Measurements from ENCODE around the gene TSHZ2. TPM values are rescaled to one million over a fixed set of nuclear protein-coding genes. Genes with fewer than 3 reads are reported as not detected.

The TSHZ2 gene
- total RNA-seq, 1 experiment from 2014 or later: 0.20 TPM

GRCh38 chr20:53304146-53304545, 332.0 kb downstream of the TSHZ2 start:
- CTCF ChIA-PET: no interaction called here
- no peak overlapping the region for H3K27ac Mint-ChIP-seq
- H3K27me3 Mint-ChIP-seq (ENCODE audit: low read depth): no peaks in the 10 kb centered on the region
- TF ChIP-seq NFE2L1 (CRISPR knock-in tag; IDR thresholded peaks at IDR 0.05) (no peak), TEAD4 (CRISPR knock-in tag; IDR thresholded peaks at IDR 0.05) (no peak), ESRRA (CRISPR knock-in tag; IDR thresholded peaks at IDR 0.05; ENCODE audit: borderline replicate concordance) (no peak), ZNF317 (CRISPR knock-in tag; IDR thresholded peaks at IDR 0.05; ENCODE audit: borderline replicate concordance, low read depth) (no peak), RELA (CRISPR knock-in tag; IDR thresholded peaks at IDR 0.05; ENCODE audit: borderline replicate concordance) (no peak), ZNF396 (CRISPR knock-in tag; IDR thresholded peaks at IDR 0.05; ENCODE audit: borderline replicate concordance) (no peak), E2F5 (CRISPR knock-in tag; IDR thresholded peaks at IDR 0.05) (no peak), NFYB (CRISPR knock-in tag; conservative IDR thresholded peaks at IDR 0.05; ENCODE audit: low read depth) (no peak), CTCF (IDR thresholded peaks at IDR 0.05) (no peak), CREM (CRISPR knock-in tag; IDR thresholded peaks at IDR 0.05) (no peak)
- H3K36me3 Mint-ChIP-seq: no peaks in the 10 kb centered on the region
- no peaks in the 10 kb centered on the region for H3K9me3 Mint-ChIP-seq
- no peak for ATAC-seq
- POLR2A ChIA-PET: no interaction called here
- no peak for DNase-seq (ENCODE audit: low spot score)
- no peaks in the 10 kb centered on the region for H3K4me1 Mint-ChIP-seq
- no peak overlapping the region for H3K4me3 Mint-ChIP-seq

GRCh38 chr20:53306192-53306805, 334.1 kb downstream of the TSHZ2 start:
- Mint-ChIP-seq H3K27ac (no peak overlapping the region), H3K27me3 (ENCODE audit: low read depth) (no peaks in the 10 kb centered on the region), H3K36me3 (no peaks in the 10 kb centered on the region), H3K9me3 (peaks cover 8% of the 10 kb centered on the region), H3K4me3 (no peak overlapping the region), H3K4me1 (no peaks in the 10 kb centered on the region)
- CTCF ChIA-PET: no interaction called here
- ATAC-seq (no peak), DNase-seq (ENCODE audit: low spot score) (no peak)
- POLR2A ChIA-PET: no interaction called here
- TF ChIP-seq ZNF512 (CRISPR knock-in tag; IDR thresholded peaks at IDR 0.05; ENCODE audit: borderline replicate concordance): no peak
- no peak for TF ChIP-seq ATF3 (CRISPR knock-in tag; conservative IDR thresholded peaks at IDR 0.05)
- no peak for TF ChIP-seq RELA (CRISPR knock-in tag; IDR thresholded peaks at IDR 0.05; ENCODE audit: borderline replicate concordance)
- no peak for TF ChIP-seq ZNF671 (CRISPR knock-in tag; IDR thresholded peaks at IDR 0.05)
- TF ChIP-seq HMGA2 (CRISPR knock-in tag; IDR thresholded peaks at IDR 0.05): no peak
- TF ChIP-seq ZNF423 (CRISPR knock-in tag; IDR thresholded peaks at IDR 0.05): no peak
- TF ChIP-seq NFATC4 (CRISPR knock-in tag; IDR thresholded peaks at IDR 0.05): no peak
- TF ChIP-seq ZNF532 (CRISPR knock-in tag; IDR thresholded peaks at IDR 0.05; ENCODE audit: borderline replicate concordance): no peak
- no peak for TF ChIP-seq USF2 (CRISPR knock-in tag; IDR thresholded peaks at IDR 0.05)
- no peak for TF ChIP-seq MAX (CRISPR knock-in tag; IDR thresholded peaks at IDR 0.05)
- TF ChIP-seq ESRRA (CRISPR knock-in tag; IDR thresholded peaks at IDR 0.05; ENCODE audit: borderline replicate concordance): no peak
- no peak for TF ChIP-seq NFE2L1 (CRISPR knock-in tag; IDR thresholded peaks at IDR 0.05)
- no peak for TF ChIP-seq E2F1 (CRISPR knock-in tag; IDR thresholded peaks at IDR 0.05)
- TF ChIP-seq TCF7 (CRISPR knock-in tag; IDR thresholded peaks at IDR 0.05; ENCODE audit: low read depth): no peak
- no peak for TF ChIP-seq ATF2 (CRISPR knock-in tag; IDR thresholded peaks at IDR 0.05; ENCODE audit: borderline replicate concordance, low read depth)

Data from WTC11 (cell line).